Osteoblast (primary cell): ENCODE data around the gene ADGRV1. TPM values are rescaled to one million over a fixed set of nuclear protein-coding genes. Genes with fewer than 3 reads are reported as not detected.

ENCODE experiments used
- DNase-seq: peaks from one replicate; pipeline ENCODE4 v3.0.0; 2011; ENCODE audit warnings: low spot score, mixed read lengths; ENCODE audit not compliant: insufficient read length; ENCODE audit errors: missing footprints
- H2AFZ ChIP-seq: 2 replicates; pipeline ENCODE4 v1.6.0; 2011; ENCODE audit warnings: mild to moderate bottlenecking, low read length
- H3K27ac ChIP-seq: 2 replicates; pipeline ENCODE4 v1.5.1; 2011; ENCODE audit warnings: mild to moderate bottlenecking, low read depth, low read length, moderate library complexity
- H3K27me3 ChIP-seq: 2 replicates; pipeline ENCODE4 v1.6.0; 2012; ENCODE audit warnings: mild to moderate bottlenecking, control low read depth, inconsistent platforms, low read length, moderate library complexity; ENCODE audit not compliant: insufficient read depth
- H3K36me3 ChIP-seq: 2 replicates; pipeline ENCODE4 v1.5.1; 2011; ENCODE audit warnings: mild to moderate bottlenecking, low read length, control low read depth, moderate library complexity; ENCODE audit not compliant: insufficient read depth
- H3K4me1 ChIP-seq: 2 replicates; pipeline ENCODE4 v1.5.1; 2011; ENCODE audit warnings: mild to moderate bottlenecking, low read length, control low read depth, moderate library complexity; ENCODE audit not compliant: insufficient read depth
- H3K4me2 ChIP-seq: 2 replicates; pipeline ENCODE4 v1.6.0; 2011; ENCODE audit warnings: mild to moderate bottlenecking, low read length; ENCODE audit not compliant: insufficient read depth
- H3K4me3 ChIP-seq: fragments of 200-600 bp; sonication (generic); 3 replicates; pipeline ENCODE4 v1.5.1; 2012; ENCODE audit warnings: mild to moderate bottlenecking, low read length, inconsistent platforms; ENCODE audit not compliant: insufficient read depth
- H3K79me2 ChIP-seq: 2 replicates; pipeline ENCODE4 v1.6.0; 2012; ENCODE audit warnings: mild to moderate bottlenecking, low read length, control low read depth, inconsistent platforms; ENCODE audit not compliant: insufficient read depth
- H3K9me3 ChIP-seq: 2 replicates; pipeline ENCODE4 v1.5.1; 2011; ENCODE audit warnings: low read depth, low read length, control low read depth
- H4K20me1 ChIP-seq: 2 replicates; pipeline ENCODE4 v1.6.0; 2012; ENCODE audit warnings: mild to moderate bottlenecking, low read length, control low read depth; ENCODE audit not compliant: insufficient read depth
- CTCF ChIP-seq: IDR thresholded peaks from 2 replicates; pipeline ENCODE4 v1.5.1; 2011; ENCODE audit warnings: mild to moderate bottlenecking, low read depth, low read length, moderate library complexity; ENCODE audit errors: extremely low read depth
- total RNA-seq: library from RNA; depleted of rRNA; stranded (reverse); fragments of >200 nt; gene quantifications from 2 replicates; pipeline ENCODE4 v1.2.3, GENCODE V29; 2012

The ADGRV1 gene
- total RNA-seq, 1 donor = under 0.01 TPM

- H3K4me2 ChIP-seq = no peak overlapping the region
- H2AFZ ChIP-seq = peak overlapping the region; percentile 6
- H3K36me3 ChIP-seq = no peaks in the 10 kb centered on the region
- no peak overlapping the region for H3K4me3 ChIP-seq
- no peaks in the 10 kb centered on the region for H3K27me3 ChIP-seq
- H3K27ac ChIP-seq = no peak overlapping the region
- no peaks in the 10 kb centered on the region for H3K4me1 ChIP-seq
- no peak for TF ChIP-seq CTCF
- no peaks in the 10 kb centered on the region for H3K9me3 ChIP-seq
- H3K79me2 ChIP-seq = no peaks in the 10 kb centered on the region
- no peaks in the 10 kb centered on the region for H4K20me1 ChIP-seq
- DNase-seq = no peak
Observed at GRCh38 chr5:90941002-90941720, 382.6 kb downstream of the ADGRV1 start.

GRCh38 chr5:90944116-90944515, 385.5 kb downstream of the ADGRV1 start:
- no peaks in the 10 kb centered on the region for H3K9me3 ChIP-seq
- no peaks in the 10 kb centered on the region for H3K4me1 ChIP-seq
- DNase-seq = no peak
- no peaks in the 10 kb centered on the region for H3K79me2 ChIP-seq
- H3K27ac ChIP-seq = no peak overlapping the region
- H3K27me3 ChIP-seq = no peaks in the 10 kb centered on the region
- no peaks in the 10 kb centered on the region for H4K20me1 ChIP-seq
- H3K36me3 ChIP-seq = no peaks in the 10 kb centered on the region
- no peak overlapping the region for H3K4me3 ChIP-seq
- no peak overlapping the region for H2AFZ ChIP-seq
- no peak overlapping the region for H3K4me2 ChIP-seq
- TF ChIP-seq CTCF = no peak

- no peak overlapping the region for H3K27ac ChIP-seq
- no peaks in the 10 kb centered on the region for H3K4me1 ChIP-seq
- no peak for DNase-seq
- TF ChIP-seq CTCF = no peak
- no peaks in the 10 kb centered on the region for H4K20me1 ChIP-seq
- no peaks in the 10 kb centered on the region for H3K9me3 ChIP-seq
- no peaks in the 10 kb centered on the region for H3K36me3 ChIP-seq
- no peaks in the 10 kb centered on the region for H3K79me2 ChIP-seq
- peaks cover 2% of the 10 kb centered on the region for H3K27me3 ChIP-seq
- no peak overlapping the region for H3K4me2 ChIP-seq
- no peak overlapping the region for H3K4me3 ChIP-seq
- H2AFZ ChIP-seq = no peak overlapping the region
Observed at GRCh38 chr5:90947667-90948066, 389.1 kb downstream of the ADGRV1 start.

- Histone ChIP-seq H3K27ac (no peak overlapping the region), H3K4me2 (no peak overlapping the region), H2AFZ (no peak overlapping the region), H3K27me3 (peaks cover 2% of the 10 kb centered on the region), H3K4me1 (no peaks in the 10 kb centered on the region), H3K79me2 (no peaks in the 10 kb centered on the region), H3K36me3 (no peaks in the 10 kb centered on the region), H3K4me3 (no peak overlapping the region), H4K20me1 (no peaks in the 10 kb centered on the region), H3K9me3 (no peaks in the 10 kb centered on the region)
- no peak for DNase-seq
- no peak for TF ChIP-seq CTCF
Observed at GRCh38 chr5:90948969-90949368, 390.4 kb downstream of the ADGRV1 start.
